GM12892 (cell line): ENCODE data around the gene CUL3.

Experiments
- POLR2A ChIP-seq: IDR thresholded peaks from 2 replicates; pipeline ENCODE4 v1.6.1; 2011; ENCODE audit warnings: low read depth, low read length, control low read depth
- TAF1 ChIP-seq: IDR thresholded peaks from 2 replicates; pipeline ENCODE4 v1.6.1; 2011; ENCODE audit warnings: low read depth, mild to moderate bottlenecking, control low read depth, low read length, borderline replicate concordance

- no peak for TF ChIP-seq POLR2A
- no peak for TF ChIP-seq TAF1
Observed at GRCh38 chr2:224560549-224560948, 24.6 kb downstream of the CUL3 start.
